ENCODE measurements around the gene TMSB15A. TPM values are rescaled to one million over a fixed set of nuclear protein-coding genes. Genes with fewer than 3 reads are reported as not detected.
"Not testable (repeated sequence)": the region's sequence is repeated elsewhere in the genome, so short reads cannot be mapped to it uniquely, and the experiment has no call there.

The TMSB15A gene
- total RNA-seq, 4 donors from 2014 or later: 2.0 TPM; not detected in 3

- TF ChIP-seq EP300 (IDR thresholded peaks at IDR 0.05): no peak
- no peak for TF ChIP-seq POLR2A (IDR thresholded peaks at IDR 0.05)
- TF ChIP-seq, protein P1, sequence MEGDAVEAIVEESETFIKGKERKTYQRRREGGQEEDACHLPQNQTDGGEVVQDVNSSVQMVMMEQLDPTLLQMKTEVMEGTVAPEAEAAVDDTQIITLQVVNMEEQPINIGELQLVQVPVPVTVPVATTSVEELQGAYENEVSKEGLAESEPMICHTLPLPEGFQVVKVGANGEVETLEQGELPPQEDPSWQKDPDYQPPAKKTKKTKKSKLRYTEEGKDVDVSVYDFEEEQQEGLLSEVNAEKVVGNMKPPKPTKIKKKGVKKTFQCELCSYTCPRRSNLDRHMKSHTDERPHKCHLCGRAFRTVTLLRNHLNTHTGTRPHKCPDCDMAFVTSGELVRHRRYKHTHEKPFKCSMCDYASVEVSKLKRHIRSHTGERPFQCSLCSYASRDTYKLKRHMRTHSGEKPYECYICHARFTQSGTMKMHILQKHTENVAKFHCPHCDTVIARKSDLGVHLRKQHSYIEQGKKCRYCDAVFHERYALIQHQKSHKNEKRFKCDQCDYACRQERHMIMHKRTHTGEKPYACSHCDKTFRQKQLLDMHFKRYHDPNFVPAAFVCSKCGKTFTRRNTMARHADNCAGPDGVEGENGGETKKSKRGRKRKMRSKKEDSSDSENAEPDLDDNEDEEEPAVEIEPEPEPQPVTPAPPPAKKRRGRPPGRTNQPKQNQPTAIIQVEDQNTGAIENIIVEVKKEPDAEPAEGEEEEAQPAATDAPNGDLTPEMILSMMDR (IDR thresholded peaks at IDR 0.05): no peak
- TF ChIP-seq POLR2AphosphoS5 (IDR thresholded peaks at IDR 0.05): no peak
- WGBS, 2 donors (ENCODE audit: low coverage in 1 of 2): 0 to 34% methylated on average over 8 to 12 of the region's 35 CpGs
- H3K27me3 ChIP-seq: peaks cover 6% of the 10 kb centered on the region
- no peak overlapping the region for H3K27ac ChIP-seq
- H3K4me3 ChIP-seq: peak overlapping the region in 1 of 2 donors; percentile 28
- H3K36me3 ChIP-seq: no peaks in the 10 kb centered on the region
- no peak for ATAC-seq
- H3K4me1 ChIP-seq: no peaks in the 10 kb centered on the region
- no peaks in the 10 kb centered on the region for H3K9me3 ChIP-seq
These were observed 30.4 kb upstream of the TMSB15A start for GRCh38 chrX:102546828-102547493.

- ATAC-seq, H3K36me3 ChIP-seq: not testable (repeated sequence)
- WGBS, 2 donors (ENCODE audit: low coverage in 1 of 2): 63 to 76% methylated on average over 3 of the region's 5 CpGs
These were observed 29.6 kb upstream of the TMSB15A start for GRCh38 chrX:102546175-102546574.

GRCh38 chrX:102535958-102536357, 19.4 kb upstream of the TMSB15A start:
- no peak overlapping the region for H3K27ac ChIP-seq
- WGBS, 2 donors (ENCODE audit: low coverage in 1 of 2): 60 to 67% methylated on average over 1 to 2 of the region's 2 CpGs
- no peak overlapping the region for H3K4me3 ChIP-seq
- no peak for ATAC-seq
- no peak for TF ChIP-seq POLR2A (IDR thresholded peaks at IDR 0.05)
- no peak for TF ChIP-seq EP300 (IDR thresholded peaks at IDR 0.05)
- TF ChIP-seq, protein P1 (IDR thresholded peaks at IDR 0.05): no peak
- TF ChIP-seq POLR2AphosphoS5 (IDR thresholded peaks at IDR 0.05): no peak
- no peaks in the 10 kb centered on the region for H3K4me1 ChIP-seq
- H3K9me3 ChIP-seq: no peaks in the 10 kb centered on the region
- H3K36me3 ChIP-seq: no peaks in the 10 kb centered on the region
- H3K27me3 ChIP-seq: no peaks in the 10 kb centered on the region

More at GRCh38 chrX:102546175-102546574, 29.6 kb upstream of the TMSB15A start:
- H3K27me3 ChIP-seq, H3K27ac ChIP-seq, H3K4me3 ChIP-seq, H3K4me1 ChIP-seq, H3K9me3 ChIP-seq: not testable (repeated sequence)

DNA sequence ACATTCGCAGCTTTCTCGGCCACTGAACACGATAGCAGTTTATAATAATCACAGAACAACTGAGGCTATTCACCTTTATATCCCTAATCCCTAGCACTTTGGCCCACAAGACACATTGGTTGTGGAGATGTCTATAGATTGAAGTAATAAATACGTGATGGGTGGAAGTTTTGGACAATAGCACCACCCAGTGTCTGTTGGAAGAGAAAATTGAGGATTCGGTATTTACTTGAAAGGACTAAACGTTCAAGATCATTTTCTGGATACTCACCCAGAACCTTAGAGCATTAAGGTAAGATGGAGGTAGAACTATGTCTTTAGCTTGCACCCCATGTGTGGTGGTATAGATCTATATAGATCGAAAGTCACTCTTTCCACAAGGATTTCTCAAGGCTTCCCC, 787 bp upstream of the TMSB15A start:
- TF ChIP-seq, protein P1 (IDR thresholded peaks at IDR 0.05): peak in 1 of 4 experiments; percentile 21
- no peak for TF ChIP-seq POLR2AphosphoS5 (IDR thresholded peaks at IDR 0.05)
- Histone ChIP-seq H3K36me3 (no peaks in the 10 kb centered on the region), H3K27ac (peak overlapping the region in 1 of 4 donors; percentile 67), H3K27me3 (no peaks in the 10 kb centered on the region), H3K9me3 (no peaks in the 10 kb centered on the region), H3K4me3 (no peak overlapping the region), H3K4me1 (peaks cover 0 to 6% (median 0%) of the 10 kb centered on the region in 3 donors)
- WGBS, 2 donors (ENCODE audit: low coverage in 1 of 2): 30 to 45% methylated on average over 7 of the region's 7 CpGs
- no peak for ATAC-seq

- Histone ChIP-seq H3K4me1 (peaks cover 0 to 6% (median 0%) of the 10 kb centered on the region in 3 donors), H3K4me3 (no peak overlapping the region), H3K27ac (no peak overlapping the region), H3K36me3 (no peaks in the 10 kb centered on the region), H3K27me3 (no peaks in the 10 kb centered on the region), H3K9me3 (no peaks in the 10 kb centered on the region)
- TF ChIP-seq POLR2AphosphoS5 (IDR thresholded peaks at IDR 0.05) (no peak), EP300 (IDR thresholded peaks at IDR 0.05) (no peak)
- whole genome bisulfite sequencing, 2 donors (ENCODE audit: low coverage in 1 of 2): 70% methylated on average over 1 of the region's 1 CpG; no CpG with 5 or more reads in 1 of the 2 donors
- ATAC-seq: no peak
These were observed 2.0 kb downstream of the TMSB15A start for GRCh38 chrX:102514536-102514935.

DNA sequence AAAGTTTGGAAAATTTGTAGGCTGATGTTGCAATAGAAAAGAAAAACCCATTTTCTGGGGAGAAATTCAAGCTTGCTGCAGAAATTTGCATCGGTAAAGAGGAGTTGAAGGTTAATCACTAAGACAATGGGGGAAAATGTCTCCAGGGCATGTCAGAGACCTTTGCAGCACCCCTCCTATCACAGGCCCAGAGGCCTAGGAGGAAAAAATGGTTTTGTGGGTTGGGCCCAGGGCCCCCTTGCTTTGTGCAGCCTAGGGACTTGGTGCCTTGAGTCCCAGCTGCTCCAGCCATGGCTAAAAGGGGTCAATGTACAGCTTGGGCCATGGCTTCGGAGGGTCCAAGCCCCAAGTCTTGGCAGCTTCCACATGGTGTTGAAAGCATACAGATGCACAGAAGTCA, 17.8 kb downstream of the TMSB15A start:
- 100% methylated on average over 1 of the region's 2 CpGs; no CpG with 5 or more reads in 1 of the 2 donors for WGBS, 2 donors (ENCODE audit: low coverage in 1 of 2)
- no peak overlapping the region for H3K27ac ChIP-seq
- no peaks in the 10 kb centered on the region for H3K27me3 ChIP-seq
- no peak for ATAC-seq
- TF ChIP-seq EP300 (IDR thresholded peaks at IDR 0.05): no peak
- TF ChIP-seq POLR2AphosphoS5 (IDR thresholded peaks at IDR 0.05): no peak
- TF ChIP-seq, protein P1 (IDR thresholded peaks at IDR 0.05): no peak
- no peak for TF ChIP-seq POLR2A (IDR thresholded peaks at IDR 0.05)
- no peaks in the 10 kb centered on the region for H3K9me3 ChIP-seq
- no peak overlapping the region for H3K4me3 ChIP-seq
- H3K4me1 ChIP-seq: no peaks in the 10 kb centered on the region
- H3K36me3 ChIP-seq: no peaks in the 10 kb centered on the region
